Central memory CD4-positive, alpha-beta T cell (primary cell): ENCODE results near the gene PIM3.

ENCODE experiments used
- DNase-seq: peaks from one replicate; pipeline ENCODE4 v3.0.0; 2022
- total RNA-seq, 3 experiments: gene quantifications; one replicate each; lab custom pipeline; 2026; lab: John Stamatoyannopoulos, UW

PIM3 gene
- 81.3 to 617 (median 138) reads per million in 3 experiments for total RNA-seq

DNA sequence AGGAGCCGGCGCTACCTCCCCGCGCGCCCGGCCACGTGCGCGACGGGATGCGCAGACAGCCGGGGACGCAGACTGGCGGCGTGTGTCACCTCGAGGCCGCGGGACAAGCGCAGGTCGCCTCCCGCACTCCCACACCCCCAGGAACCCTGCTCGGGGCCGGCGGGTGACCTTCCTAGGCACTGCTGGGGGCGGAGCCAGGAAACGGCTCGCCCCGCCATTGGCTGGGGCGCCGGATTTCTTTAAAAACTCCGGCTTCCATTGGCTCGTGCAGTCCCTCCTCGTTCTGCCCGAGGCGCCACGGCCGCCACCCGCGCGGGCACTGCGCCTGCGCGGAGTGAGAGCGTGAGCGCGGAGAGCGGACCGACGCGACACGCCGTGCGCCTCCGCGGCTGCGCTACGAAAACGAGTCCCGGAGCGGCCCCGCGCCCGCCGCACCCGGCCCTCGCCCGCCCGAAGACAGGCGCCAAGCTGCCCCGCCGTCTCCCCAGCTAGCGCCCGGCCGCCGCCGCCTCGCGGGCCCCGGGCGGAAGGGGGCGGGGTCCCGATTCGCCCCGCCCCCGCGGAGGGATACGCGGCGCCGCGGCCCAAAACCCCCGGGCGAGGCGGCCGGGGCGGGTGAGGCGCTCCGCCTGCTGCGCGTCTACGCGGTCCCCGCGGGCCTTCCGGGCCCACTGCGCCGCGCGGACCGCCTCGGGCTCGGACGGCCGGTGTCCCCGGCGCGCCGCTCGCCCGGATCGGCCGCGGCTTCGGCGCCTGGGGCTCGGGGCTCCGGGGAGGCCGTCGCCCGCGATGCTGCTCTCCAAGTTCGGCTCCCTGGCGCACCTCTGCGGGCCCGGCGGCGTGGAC lies at the start of gene PIM3:
Gene PIM3 (plus strand): TSS at position 614 of the 846 bp plus-strand sequence. CDS start 176 bp downstream, at position 790.
- peak; percentile 93 for DNase-seq

DNA sequence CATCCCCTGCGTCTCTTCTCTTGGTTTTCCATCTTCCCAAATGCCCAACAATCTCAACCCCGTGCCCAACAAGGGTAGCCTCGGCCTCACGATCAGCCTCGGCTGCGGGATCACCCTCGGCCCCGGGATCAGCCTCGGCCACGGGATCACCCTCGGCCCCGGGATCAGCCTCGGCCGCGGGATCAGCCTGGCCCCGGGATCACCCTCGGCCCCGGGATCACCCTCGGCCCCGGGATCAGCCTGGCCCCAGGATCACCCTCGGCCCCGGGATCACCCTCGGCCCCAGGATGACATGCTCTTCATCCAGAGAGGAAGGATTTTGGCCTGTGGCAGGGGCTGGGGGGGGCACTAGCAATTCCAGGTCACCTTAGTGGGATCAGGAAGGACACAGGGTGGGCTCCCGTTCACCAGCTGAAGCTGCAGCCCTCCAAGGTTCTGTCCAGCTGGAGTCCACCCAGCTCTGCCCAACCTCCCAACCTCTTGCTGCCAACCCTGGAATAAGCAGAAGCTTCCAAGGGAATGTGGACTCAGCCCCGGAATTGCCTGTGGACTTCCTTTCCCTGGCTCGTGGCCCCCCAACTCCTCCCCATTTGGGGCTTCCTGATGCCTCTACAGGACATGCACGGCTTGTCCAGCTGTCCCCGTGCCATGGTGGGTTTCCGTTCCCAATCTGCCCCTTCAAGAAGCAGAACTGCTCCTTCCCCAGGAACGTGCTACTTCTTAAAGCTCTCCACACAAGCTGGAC lies 48.5 kb upstream of the PIM3 start:
- no peak for DNase-seq

DNA sequence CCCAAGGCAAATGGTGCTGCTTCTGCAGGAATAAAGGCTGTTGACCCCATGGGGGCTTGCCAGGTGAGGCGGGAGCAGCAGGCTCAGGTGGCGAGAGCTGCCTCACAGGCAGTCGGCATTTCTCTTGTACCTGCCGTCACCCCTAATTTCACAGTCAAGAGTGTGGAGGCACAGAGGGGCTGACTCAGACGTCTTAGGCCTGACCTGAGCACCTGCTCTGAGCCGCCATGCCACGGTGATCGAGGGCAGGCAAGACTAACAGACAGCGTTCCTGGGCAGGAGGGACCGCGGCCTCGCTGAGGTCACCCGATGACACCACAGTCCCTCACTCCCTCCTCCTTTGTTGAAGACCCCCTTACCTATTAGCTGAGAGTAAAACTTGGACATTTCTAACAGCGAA lies 47.5 kb upstream of the PIM3 start:
- DNase-seq = no peak

DNA sequence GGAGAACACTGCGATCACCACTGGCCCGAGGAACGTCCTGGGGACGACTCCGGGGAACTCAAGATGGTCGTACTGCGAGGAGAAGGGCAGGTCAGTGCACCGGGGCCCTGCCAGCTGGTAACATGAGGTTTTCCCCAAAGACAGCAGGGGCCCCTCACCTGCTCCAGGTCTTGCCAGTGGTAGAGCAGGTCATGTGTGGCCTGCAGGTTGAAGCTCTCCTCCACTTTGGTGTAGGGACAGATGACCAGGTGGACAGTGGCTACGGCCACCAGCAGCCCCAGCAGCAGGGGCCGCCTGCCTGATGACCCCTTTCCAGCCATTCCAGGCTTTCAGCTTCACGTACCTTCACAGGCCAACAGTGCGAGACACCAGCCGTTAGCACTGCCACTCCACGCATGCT lies 47.1 kb upstream of the PIM3 start:
- DNase-seq = no peak

DNA sequence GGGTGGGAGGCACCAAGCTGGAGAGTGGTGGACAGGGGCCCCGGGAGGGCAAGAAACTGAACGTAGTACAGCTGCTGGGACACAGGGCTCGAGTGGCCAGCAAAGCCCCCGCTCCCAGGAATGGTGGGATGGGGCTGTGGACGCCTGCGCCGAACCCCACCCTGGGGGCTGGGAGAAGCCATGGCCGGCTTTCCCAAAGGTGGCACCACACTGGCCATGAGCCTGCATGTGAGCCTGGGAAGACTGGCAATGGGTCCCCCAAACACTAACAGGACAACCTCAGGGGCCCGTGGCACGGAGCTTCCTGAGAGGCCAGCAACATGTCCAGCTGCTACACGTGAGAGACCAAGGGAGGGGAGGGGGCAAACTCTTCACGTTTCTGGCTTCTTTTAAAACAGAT lies 46.3 kb upstream of the PIM3 start:
- no peak for DNase-seq

DNA sequence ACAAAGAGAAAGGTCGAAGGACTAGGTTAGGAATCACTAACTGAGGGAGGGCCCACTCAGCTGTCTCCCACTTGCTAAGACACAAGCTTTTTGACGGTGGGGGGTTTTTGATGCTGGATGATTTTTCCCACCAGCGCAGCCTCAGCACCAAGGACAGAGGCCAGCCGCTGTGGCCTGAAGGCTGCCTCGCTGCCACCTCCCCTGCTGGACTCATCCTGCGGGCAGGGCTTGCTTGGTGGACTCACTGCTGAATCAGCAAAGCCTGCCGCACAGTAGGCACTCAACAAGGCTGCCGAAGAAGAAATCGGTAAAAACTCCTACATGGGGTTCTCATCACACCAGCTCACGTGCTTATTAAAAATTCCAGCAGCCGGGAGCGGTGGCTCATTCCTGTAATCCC lies 45.0 kb upstream of the PIM3 start:
- no peak for DNase-seq

DNA sequence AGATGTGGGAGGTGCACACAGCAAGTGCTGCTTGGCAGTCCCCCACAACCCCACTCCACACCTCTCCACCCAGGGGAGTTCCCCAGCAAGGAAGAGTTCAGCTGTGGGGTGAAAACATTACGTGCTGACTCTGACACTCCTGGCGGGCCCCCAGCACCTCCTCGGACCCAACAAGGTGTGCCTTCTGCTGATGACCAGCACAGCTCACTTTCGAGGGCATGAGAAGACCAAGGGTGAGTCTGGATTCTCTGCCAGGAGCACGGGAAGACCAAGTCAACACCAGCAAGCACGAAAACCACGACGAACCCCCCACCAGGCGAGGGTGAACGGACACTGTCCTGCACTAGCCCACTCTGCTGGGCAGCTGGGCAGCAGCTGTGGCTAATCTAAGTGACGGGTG lies 43.7 kb upstream of the PIM3 start:
- DNase-seq = no peak

DNA sequence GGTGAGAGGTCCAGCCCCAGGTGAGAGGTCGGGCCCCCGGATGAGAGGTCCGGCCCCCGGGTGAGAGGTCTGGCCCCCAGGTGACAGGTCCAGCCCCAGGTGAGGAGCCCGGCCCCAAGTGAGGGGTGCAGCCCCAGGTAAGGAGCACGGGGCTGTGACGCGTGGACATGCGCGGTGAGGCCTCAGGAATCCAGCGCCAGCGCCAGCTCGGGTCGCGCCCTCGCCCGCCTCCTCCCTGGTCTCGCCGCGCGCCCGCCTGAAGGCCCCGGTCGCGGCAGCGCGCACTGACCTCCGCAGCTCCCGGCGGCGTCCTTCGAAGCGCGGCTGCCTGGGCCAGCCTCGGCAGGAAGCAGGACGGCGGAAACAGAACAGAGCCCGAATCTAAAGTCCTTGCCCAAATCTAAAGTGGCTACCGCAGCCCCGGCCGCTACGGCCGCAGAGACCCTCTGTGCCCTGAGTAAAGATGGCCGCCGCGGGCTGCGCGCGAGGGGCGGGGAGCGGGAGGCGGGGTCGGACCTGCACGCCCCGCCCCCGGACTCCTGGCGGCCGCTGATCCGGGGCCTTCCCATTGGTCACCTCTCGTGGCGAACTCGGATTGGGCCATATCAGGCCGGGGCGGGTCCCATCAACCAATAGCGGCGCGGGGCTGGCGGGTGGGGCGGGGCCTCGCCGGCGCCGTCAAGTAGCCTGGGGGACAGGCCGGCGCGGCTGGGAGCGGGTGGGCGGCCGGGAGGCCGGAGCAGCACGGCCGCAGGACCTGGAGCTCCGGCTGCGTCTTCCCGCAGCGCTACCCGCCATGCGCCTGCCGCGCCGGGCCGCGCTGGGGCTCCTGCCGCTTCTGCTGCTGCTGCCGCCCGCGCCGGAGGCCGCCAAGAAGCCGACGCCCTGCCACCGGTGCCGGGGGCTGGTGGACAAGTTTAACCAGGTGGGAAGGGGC lies 42.3 kb upstream of the PIM3 start, which contains the start of the genes ALG12 and CRELD2:
Gene ALG12 (minus strand): TSS at position 465 of the 937 bp plus-strand sequence. CDS start 4,673 bp downstream, outside the sequence.
Gene CRELD2 (plus strand): TSS at position 661 of the 937 bp plus-strand sequence. CDS start 136 bp downstream, at position 797.
- DNase-seq = peak; percentile 94

DNA sequence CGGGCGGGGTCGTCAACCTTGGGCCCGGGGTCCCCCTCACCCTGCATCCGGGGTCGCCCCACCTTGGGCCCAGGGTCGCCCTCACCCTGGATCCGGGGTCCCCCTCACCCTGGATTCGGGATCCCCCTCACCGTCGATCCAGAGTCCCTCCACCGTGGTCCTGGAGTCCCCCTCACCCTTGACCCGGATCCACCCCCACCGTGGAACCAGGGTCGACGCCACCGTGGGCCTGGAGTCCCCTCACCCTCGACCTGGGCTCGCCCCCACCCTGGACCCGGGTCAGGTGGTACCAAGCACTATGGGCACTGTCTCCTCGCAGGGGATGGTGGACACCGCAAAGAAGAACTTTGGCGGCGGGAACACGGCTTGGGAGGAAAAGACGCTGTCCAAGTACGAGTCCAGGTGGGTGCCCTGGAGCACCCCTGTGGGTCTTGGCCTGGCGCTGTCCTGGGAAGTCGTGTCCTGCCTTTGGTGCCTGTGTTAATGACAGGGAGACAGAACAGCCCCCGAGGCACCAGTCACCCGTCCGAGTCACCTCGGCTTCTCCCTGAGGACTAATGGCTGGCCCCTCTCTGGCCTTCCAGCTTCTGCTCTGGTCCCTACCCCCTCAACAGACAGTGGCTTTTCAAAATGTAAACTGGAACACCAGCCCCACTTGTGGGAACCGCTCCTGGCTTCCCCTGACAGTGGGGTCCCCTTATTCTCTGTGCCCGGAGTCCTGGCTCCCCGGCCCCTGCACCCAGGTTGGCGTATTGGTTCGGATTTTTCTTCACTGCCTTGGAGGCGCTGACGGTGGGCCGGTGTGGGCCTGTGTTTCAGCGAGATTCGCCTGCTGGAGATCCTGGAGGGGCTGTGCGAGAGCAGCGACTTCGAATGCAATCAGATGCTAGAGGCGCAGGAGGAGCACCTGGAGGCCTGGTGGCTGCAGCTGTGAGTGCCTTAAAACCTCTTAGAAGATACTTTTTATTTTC lies 41.4 kb upstream of the PIM3 start:
- no peak for DNase-seq

DNA sequence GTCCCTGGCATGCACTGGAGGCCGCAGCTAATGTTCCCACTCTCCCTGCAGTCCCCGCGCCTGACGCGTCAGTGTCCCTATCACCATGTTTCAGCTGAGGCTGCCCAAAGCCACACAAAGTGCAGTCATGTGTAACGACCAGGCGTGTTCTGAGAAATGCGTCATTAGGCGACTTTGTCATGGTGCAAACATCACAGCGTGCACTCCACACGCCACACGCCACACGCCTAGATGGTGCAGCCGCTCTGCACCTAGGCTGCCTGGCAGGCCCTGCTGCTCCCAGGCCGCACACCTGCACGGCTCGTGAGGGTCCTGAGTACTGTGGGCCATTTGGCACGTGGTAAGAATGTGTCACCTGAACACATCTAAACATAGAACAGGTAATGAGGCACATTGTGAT lies 39.7 kb upstream of the PIM3 start:
- no peak for DNase-seq

DNA sequence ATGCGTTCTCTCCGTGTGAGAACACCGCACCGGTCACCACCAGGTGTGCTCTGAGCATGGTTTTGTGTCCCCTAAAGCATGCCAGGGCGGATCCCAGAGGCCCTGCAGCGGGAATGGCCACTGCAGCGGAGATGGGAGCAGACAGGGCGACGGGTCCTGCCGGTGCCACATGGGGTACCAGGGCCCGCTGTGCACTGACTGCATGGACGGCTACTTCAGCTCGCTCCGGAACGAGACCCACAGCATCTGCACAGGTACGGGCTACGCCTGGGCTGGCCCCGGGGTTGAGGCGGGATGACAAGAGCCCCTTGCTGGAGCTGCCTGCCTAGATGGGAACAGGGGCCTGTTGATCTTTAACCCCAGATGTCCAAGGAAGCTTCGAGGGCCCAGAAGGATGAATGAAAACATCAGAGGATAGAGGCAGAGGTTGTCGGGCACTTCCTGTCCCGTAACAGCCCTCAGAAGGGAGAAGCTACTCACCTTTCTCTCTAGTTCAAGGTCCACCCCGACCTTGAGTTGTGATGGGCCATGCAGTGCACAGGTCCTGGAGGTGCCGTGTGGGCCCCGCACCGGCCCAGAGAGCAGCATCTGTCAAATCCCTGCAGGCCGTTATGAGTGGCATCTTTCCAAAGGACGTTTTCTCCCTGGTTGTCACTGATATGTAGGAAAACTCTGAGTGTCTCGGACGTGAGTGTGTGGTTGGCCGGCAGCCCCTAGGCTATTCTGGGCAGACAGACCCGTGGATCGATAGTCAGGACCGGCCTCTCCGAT lies 38.9 kb upstream of the PIM3 start:
- no peak for DNase-seq

DNA sequence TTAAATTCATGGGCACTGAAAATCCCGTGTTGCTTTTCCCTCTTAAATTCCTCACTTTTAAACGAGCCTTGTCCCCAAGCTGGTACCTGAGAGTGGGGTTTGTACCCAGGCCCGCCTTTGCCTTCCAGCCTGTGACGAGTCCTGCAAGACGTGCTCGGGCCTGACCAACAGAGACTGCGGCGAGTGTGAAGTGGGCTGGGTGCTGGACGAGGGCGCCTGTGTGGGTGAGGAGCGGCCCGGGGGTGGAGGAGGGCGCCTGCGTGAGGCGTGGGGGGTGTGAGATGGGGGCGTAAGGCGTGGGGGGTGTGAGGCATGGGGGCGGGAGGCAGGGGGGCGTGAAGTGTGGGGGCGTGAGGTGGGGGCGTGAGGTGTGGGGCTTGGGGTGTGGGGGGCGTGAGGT lies 38.1 kb upstream of the PIM3 start:
- DNase-seq = no peak

DNA sequence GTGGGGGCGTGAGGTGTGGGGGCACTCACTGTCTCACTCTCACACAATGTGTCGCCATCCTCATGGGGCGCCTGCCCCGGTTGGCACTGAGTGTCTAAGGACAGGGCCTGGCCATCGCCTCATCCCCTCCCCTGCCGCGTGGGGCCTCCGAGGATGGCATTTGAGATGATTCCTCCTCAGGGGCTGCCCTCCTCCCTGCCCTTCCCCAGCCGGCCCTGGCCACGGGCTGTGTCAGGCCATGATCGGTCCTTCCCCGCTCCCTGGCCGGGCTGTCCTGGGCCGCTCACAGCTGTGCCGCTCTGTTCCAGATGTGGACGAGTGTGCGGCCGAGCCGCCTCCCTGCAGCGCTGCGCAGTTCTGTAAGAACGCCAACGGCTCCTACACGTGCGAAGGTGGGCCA lies 37.6 kb upstream of the PIM3 start:
- no peak for DNase-seq

DNA sequence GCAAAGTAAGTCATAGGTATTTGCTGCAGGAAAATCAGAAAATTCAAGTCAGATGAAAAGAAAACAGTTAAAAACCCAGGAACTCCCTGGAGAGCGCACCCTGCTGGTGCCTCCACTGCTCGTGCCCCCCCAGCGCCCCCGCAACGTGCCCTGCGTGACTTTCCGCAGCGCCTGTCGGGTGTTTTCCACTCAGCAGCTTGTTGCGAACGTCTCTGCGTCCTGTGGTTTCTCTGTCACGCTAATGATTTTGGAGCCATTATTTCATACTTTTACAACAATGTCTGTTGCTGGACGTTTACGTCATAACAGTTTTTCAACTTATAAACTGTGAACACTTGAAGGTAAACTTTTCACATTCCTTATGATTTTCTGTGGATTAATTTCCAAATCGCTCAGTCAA lies 37.1 kb upstream of the PIM3 start:
- no peak for DNase-seq

DNA sequence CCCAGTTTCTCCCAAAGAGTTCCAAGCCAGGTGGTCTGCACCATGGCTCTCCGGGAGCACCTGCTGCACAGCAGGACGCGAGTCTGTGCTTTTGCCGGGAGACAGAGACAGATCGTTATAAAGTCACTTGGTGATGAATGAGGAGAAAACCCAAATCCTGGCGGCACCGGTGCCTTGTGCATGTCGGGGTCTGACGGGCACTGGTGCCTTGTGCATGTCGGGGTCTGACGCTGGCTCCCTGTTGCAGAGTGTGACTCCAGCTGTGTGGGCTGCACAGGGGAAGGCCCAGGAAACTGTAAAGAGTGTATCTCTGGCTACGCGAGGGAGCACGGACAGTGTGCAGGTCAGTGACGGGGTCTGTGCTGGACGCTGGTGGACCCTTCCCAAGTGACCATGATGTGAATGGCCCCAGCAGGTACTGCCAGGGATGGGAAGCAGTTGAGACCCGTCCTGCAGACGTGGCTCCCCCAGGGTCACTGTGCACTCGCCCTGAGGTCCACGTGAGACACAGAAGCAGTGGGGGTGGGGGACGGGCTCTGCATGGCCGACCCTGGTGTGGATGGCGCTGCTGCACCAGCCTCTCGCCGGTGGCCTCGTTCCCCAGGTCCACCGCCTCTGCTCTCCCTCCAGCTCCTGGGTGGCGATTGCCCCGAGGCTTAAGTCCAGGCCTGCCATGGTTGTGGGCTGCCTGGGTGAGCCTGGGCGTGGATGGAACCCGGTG lies 36.3 kb upstream of the PIM3 start:
- DNase-seq = no peak

DNA sequence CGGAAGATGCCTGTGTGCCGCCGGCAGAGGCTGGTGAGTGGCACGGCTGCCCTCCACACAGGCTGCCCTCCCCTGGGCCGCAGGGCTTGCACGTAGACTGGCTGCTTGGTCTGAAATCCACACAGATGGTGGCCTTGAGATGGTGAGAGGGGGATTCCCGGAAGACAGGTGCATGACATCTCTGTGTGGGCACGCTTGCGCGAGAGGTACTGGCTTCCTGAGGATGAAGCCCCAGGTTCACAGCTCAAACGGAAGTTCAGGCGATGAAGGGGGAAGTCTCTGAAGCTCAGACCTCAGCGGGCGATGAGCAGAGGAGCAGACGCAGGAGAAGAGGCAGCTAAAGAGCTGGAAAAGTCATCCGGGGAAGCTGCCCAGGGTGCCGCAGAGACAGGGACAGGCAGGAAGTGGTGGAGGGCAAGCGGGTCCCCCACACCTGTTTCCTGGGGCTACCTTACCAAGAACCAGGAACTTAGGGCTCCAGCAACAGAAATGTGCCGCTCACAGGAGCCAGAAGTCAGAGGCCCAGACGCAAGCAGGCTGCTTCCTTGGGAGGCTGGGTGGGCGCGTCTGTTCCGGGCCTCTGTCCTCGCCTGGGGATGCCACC lies 34.9 kb upstream of the PIM3 start:
- DNase-seq = peak; percentile 85

DNA sequence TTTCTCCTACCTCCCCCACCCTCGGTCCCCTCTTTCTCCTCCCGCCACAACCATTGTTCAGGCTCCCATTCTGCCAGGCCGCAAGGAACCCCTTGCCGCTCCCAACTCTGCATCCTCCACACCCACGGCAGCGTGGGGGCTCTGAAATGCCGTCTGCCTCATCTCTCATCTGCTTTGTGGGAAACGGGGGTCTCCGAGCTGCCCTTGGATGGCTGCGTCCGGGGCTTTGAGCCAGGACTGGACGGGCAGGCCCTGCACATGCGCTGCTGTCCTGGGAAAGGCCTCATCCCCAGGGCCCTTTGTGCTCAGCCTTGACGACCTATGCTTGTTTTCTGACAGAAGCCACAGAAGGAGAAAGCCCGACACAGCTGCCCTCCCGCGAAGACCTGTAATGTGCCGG lies 33.7 kb upstream of the PIM3 start:
- no peak for DNase-seq

DNA sequence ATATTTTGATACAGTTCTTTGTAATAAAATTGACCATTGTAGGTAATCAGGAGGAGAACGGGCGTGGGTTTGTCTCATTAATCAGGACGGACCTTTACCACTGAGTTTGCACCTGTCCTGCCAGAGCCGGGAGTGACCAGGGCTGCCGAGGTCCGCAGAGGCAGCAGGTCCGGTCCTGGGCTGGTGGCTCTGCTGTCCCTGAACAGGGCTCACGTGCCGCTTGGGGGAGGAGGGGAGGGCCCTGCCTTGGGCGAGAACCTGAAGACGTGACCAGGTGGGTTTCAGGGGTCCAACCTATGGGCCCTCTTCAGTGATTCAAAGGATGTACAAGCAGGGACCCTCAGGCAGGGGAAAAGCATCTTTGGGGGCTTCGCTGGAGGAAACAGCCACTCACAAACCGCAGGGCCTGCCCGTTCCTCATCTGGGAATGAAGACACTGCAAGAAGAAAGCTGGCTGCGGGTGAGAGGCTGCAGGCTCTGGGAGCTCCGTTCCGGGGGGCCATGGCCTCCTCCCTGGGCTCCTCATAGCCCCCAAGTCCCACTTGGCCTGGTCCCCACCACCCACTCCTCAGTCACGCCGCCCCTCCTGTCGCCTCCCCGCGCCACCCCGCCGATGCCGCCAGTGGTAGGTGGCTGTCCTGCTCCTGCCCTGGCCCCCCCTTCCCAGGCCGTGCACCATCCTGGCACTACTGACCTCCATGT lies 32.9 kb upstream of the PIM3 start:
- no peak for DNase-seq

DNA sequence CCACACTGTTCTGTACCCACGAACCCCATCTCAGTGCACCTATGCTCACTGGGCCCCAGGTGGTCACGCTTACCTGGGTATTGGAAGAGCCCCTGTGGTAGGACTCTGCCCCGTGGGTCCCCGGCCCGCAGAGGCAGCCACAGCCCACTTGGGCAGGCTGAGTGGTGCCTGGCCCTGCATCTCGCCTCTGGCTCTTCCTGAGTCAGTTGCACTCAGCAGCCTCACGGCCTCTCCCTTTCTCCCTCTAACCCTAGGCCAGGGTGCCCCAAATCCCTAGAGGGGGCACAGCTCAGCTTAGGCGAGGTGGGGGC lies 32.4 kb upstream of the PIM3 start:
- DNase-seq = no peak
